ENCODE results near the gene AP3S2. TPM values are rescaled to one million over a fixed set of nuclear protein-coding genes. Genes with fewer than 3 reads are reported as not detected.

Gene AP3S2
- total RNA-seq, 2 experiments from 2014 or later = 17.2 to 23.5 TPM

DNA sequence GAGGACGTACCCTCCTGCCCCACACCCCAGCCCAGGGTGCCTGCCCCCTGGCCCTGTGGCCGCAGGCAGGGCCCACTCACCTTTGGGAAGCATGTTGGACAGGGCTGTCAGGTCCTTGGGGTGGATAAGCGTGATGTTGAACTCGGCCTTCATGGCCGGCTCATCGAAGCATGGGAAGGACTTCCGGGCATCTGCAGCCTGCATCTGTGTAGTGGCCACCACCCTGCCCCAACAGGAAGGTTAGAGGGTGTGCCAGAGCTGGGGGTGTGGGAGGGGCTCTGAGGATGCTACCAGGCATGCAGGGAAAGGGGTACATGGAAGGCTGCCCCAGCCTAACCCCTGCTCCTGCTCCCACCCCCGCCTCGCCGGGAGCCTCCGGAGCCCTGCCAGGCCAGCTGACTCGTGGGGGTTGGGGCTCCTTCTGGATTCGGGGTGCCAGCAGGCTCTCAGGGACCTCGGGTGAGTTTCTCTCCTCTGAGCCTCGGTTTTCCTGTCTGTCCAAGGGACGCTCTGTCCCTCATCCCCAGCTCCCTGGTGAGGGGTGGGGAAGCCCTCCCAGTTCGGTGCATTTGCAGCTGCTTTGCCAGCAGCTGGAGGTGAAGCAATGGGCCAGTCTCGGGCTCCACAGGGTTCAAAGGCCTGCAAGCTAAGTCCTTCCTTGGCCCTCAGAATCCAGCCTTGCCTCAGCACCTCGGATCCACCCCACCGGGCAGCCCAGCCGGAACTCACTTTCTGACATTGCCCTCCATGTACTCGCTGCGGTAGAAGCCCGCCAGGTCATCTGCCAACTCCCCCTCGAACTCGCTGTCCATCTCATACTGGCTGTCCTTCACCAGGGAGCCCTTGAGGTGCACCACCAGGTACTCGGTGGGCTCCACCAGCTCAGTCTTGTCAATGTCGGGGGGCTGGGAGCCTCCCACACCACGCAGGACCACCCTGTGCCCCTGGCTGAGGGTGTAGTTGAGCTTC is 88.3 kb downstream of the AP3S2 start:
- Mint-ChIP-seq H3K4me3 (no peak overlapping the region), H3K4me1 (ENCODE audit: low read depth) (no peaks in the 10 kb centered on the region), H3K9me3 (no peaks in the 10 kb centered on the region), H3K36me3 (no peaks in the 10 kb centered on the region), H3K27me3 (peaks cover 4% of the 10 kb centered on the region), H3K27ac (no peak overlapping the region)
- ChIA-PET POLR2A (no interaction called here), CTCF (no interaction called here)
- DNase-seq = no peak
- intact Hi-C loops (cut with micrococcal nuclease) = no loop called here

DNA sequence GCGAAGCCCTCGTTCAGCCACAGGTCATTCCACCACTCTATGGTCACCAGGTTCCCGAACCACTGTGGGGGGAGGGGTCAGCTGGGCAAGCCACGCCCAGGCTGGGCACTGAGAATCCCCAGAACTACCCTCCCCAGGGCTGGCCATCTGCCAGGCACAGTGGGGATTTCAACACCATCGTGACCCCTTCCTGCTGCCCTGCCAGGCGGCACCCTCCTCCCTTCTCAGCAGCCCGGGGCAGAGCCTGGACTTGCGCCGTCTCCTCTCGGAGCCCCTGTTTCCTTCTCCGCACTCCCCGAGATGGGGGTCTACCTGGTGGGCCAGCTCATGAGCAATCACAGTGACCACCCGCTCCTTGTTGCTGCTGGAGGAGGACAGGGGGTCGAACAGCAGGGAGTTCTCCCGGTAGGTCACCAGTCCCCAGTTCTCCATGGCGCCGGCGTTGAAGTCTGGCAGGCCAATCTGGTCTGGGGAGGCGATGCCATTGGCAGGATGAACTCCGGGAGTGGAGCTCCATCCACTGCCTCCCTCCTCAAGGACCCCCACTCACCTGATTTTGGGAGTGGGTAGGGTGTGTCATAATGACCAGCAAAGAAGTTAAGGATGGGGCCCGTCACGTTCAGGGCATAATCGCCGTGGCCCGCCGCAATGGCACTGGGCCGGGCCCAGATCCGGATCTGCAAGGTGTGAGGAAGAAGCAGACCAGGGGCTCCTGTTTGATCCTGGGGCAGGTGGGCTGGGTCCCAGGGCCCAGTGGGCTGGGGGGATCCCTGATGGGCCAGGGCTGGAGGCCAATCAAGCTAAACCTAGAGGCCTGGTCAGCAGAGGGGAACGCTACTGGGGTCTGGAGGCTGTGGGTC is 89.6 kb downstream of the AP3S2 start:
- intact Hi-C loops (cut with micrococcal nuclease) = no loop called here
- DNase-seq = no peak
- ChIA-PET POLR2A (no interaction called here), CTCF (no interaction called here)
- H3K4me3 Mint-ChIP-seq = no peak overlapping the region
- no peaks in the 10 kb centered on the region for H3K4me1 Mint-ChIP-seq (ENCODE audit: low read depth)
- no peaks in the 10 kb centered on the region for H3K9me3 Mint-ChIP-seq
- peaks cover 5% of the 10 kb centered on the region for H3K27me3 Mint-ChIP-seq
- no peak overlapping the region for H3K27ac Mint-ChIP-seq
- no peaks in the 10 kb centered on the region for H3K36me3 Mint-ChIP-seq

DNA sequence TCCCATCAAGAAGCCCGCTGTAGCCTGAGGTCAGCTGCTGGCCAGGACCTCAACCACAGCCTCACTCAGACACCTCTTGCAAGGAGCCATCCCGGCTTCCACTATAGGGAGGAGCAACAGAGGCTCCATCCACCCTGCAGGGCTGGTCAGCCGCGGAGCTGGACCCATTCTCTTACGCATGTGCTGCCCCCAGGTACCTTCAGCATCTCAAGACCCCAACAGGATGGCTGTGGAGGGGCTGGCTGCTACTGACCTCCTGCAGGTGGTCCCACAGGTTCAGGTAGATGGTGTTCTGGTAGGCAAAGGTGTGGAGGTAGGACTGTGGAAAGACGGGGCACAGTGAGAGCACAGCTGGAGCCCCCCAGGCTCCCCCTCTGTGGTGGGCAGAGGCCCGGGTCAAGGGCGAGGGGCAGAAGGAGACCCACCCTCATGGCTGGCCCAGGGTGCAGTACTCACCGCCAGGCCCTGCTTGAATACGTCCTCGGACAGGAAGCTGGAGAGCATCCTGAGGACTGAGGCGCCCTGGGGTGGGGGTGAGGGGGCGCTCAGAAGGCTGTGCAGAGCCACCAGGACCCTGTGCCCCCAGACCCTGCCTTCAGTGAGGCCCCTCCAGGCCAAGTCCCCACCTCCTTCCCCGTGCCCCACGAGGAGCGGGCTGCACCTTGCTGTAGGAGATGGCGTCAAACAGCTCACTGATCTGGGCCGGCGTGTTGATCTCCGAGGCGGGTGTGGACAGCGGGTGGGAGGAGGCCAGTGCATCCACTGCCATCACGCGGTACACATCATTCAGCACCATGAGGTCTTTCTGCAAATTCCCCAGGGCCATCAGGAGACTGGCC is 90.6 kb downstream of the AP3S2 start:
- CTCF ChIA-PET = no interaction called here
- peaks cover 5% of the 10 kb centered on the region for H3K27me3 Mint-ChIP-seq
- H3K27ac Mint-ChIP-seq = no peak overlapping the region
- no peak for DNase-seq
- intact Hi-C loops (cut with micrococcal nuclease) = no loop called here
- POLR2A ChIA-PET = no interaction called here
- no peaks in the 10 kb centered on the region for H3K4me1 Mint-ChIP-seq (ENCODE audit: low read depth)
- no peaks in the 10 kb centered on the region for H3K36me3 Mint-ChIP-seq
- H3K4me3 Mint-ChIP-seq = no peak overlapping the region
- H3K9me3 Mint-ChIP-seq = no peaks in the 10 kb centered on the region

DNA sequence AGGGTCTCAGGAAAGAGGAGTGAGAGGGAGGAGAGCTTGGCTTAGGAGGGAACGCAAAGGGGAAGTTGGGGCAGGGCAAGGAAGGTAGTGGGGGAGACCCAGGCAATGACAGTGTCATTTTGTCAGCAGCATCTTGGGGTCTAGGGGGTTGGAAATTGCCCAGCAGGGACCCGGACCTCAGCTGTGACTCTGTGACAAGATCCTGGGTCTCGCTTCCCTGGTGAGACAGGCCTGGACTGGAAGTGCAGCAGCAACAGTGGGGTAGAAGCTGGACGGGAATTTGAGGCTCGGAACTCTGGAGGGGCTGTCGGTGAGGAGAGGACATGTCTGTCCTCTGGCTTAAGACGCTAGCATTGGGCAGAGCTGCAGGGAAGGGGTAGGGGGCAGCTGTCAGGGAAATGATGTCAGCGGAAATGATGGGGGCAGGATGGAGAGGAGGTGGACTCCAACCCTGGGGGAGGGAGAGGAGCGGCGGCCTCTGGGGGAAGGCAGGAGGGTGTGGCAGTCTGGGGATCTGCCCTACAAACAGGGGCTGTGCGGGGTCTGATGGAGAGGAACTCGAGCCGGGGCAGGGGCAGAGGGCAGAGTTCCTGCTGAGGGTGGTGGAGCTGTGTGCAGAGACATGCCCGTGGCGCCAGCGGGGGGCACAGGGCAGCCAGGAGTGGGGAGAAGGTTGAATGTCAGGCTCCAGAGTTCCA is 91.4 kb downstream of the AP3S2 start:
- Mint-ChIP-seq H3K27me3 (peaks cover 5% of the 10 kb centered on the region), H3K9me3 (no peaks in the 10 kb centered on the region), H3K36me3 (no peaks in the 10 kb centered on the region), H3K4me3 (no peak overlapping the region), H3K27ac (no peak overlapping the region), H3K4me1 (ENCODE audit: low read depth) (no peaks in the 10 kb centered on the region)
- CTCF ChIA-PET = no interaction called here
- POLR2A ChIA-PET = no interaction called here
- no peak for DNase-seq
- intact Hi-C loops (cut with micrococcal nuclease) = no loop called here

DNA sequence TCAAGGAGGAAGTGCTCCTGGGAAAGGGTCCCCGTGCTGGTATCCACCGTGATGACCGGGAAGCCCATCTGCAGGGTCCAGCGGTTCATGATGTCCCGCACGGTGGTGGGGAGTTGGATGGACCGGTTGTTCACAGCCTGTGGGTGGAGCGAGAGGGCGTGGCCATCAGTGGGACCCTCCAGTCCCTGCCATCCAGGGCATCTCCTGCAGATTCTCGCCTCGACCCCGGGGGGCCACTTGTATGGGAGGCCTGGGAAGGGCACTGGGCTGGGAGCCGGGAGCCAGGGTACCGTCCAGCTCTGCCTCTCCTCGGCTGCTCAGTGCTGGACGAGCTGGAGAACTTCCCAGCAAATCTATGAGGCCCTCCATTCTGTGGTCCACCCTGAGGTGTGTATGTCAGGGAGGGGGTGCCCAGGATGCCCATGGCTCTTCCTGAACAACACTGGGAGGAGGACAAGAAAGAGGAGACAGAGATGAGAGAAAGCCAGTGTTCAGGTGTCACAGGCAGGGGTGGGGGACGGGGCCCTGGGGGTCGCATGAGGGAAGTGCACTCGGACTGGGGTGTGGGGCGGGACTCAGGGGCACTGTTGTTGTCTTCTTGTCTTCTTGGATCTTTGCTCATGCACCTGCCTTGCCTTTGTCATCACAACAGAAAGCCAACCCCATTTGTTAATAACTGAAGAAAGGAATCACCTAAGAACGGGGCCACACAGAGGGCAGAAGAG is 92.2 kb downstream of the AP3S2 start:
- H3K27ac Mint-ChIP-seq = no peak overlapping the region
- peaks cover 5% of the 10 kb centered on the region for H3K27me3 Mint-ChIP-seq
- no peak for DNase-seq
- intact Hi-C loops (cut with micrococcal nuclease) = no loop called here
- no peaks in the 10 kb centered on the region for H3K4me1 Mint-ChIP-seq (ENCODE audit: low read depth)
- POLR2A ChIA-PET = no interaction called here
- H3K36me3 Mint-ChIP-seq = no peaks in the 10 kb centered on the region
- H3K4me3 Mint-ChIP-seq = no peak overlapping the region
- H3K9me3 Mint-ChIP-seq = peaks cover 3% of the 10 kb centered on the region
- CTCF ChIA-PET = no interaction called here

DNA sequence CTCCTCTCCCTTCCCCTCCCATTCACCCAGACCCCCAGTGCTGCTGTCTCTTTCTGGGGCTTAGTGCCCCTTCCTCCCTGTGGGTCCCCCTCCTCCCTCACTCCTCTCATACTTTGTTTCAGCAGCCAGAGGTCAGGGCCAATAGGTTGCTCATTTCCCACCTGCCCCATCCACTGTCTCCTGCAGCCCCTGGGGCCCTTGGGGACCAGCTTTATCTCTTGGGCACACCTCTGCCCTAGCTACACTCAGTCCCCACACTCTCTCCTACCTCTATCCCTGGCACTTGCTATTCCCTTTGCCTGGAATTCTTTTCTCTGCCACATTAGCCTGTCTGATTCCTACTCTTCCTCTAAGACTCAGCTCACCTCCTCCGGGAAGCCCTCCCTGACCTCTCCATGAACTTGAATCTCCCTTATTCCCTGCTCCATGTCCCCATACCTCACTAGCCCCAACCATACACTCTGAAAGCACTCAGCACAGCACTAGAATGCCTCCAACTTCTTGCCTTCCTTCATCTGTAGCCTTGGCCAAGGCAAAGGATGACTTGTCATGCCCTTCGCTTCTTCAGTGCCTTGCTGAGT is 93.8 kb downstream of the AP3S2 start:
- H3K4me3 Mint-ChIP-seq = no peak overlapping the region
- no peak overlapping the region for H3K27ac Mint-ChIP-seq
- peaks cover 5% of the 10 kb centered on the region for H3K27me3 Mint-ChIP-seq
- intact Hi-C loops (cut with micrococcal nuclease) = no loop called here
- ChIA-PET POLR2A (no interaction called here), CTCF (interaction anchor here (1.8 kb wide), 1 partner anchor 75 kb away, joined by 3 read pairs; no protein-coding TSS in a partner anchor)
- H3K36me3 Mint-ChIP-seq = no peaks in the 10 kb centered on the region
- peaks cover 10% of the 10 kb centered on the region for H3K9me3 Mint-ChIP-seq
- H3K4me1 Mint-ChIP-seq (ENCODE audit: low read depth) = no peaks in the 10 kb centered on the region
- DNase-seq = no peak

DNA sequence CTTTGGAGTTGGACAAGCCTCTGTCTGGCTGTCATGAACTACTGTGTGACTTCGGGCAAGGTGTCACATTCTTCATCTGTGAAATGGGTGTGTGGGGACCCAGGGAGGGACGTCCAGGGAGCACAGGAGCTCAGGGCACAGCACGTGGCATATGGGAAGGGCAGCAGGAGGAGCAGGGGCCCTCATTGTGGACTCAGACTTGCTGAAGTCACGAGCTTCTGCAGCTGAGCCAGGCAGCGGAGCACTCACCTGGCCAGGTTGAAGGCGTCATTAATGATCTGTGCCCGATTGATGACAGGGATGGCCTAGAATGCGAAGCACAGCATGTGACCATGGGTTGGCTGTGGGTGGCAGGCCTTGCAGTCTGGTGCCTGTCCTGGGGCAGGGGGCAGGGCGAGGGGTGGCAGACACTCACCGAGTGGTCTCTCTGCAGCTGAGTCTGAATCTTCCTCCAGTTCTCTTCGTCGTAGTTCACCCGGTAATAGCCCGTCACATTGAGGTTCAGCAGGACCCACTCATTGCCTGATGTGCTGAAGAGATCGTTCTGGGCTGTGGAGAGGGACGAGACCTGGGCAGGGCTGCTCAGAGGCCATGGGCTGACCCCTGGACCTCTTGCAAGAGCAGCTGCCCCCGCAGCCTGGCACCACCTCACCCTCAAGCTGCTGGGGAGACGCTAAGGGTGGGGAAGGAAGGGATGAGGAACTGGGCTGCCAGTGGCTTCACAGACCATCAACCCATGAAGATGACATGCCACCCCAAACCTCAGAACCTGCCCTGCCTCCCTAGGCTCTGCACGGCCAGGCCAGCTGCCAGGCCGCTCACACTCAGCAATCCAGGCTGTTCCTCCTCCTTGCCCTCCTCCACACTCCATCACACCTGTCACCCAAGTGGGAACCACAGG is 94.5 kb downstream of the AP3S2 start:
- POLR2A ChIA-PET = no interaction called here
- Mint-ChIP-seq H3K27ac (no peak overlapping the region), H3K4me1 (ENCODE audit: low read depth) (no peaks in the 10 kb centered on the region), H3K9me3 (peaks cover 10% of the 10 kb centered on the region), H3K27me3 (peaks cover 5% of the 10 kb centered on the region), H3K36me3 (no peaks in the 10 kb centered on the region), H3K4me3 (no peak overlapping the region)
- CTCF ChIA-PET = interaction anchor here (1.8 kb wide), 1 partner anchor 76 kb away, joined by 3 read pairs; no protein-coding TSS in a partner anchor
- intact Hi-C loops (cut with micrococcal nuclease) = no loop called here
- no peak for DNase-seq

DNA sequence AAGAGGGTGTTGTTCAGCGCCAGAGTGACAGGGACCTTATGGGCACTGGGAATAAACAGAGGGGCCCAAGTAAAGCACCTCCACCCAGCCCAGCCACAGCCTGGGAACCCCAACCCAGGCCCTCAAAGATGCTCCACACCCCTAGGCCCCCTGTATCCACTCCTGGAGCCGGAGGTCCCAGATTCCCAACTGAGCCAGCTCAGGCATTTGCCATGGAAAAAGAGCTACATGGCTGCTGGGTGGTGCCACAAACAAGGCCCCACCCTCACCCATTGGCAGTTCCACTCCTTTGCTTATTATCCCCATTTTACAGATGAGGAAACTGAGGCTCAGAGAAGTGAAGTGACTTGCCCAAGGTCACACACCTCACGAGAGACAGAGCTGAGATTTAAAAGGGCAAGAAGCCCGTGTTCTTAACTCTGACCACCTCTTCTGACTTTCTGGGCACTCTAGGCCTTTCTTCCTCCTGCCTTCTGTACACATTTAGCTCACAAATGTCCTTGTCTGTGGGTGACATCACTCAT is 96.1 kb downstream of the AP3S2 start:
- DNase-seq = no peak
- CTCF ChIA-PET = interaction anchor here (0.5 to 1.0 kb wide), 2 partner anchors 37 to 57 kb away, joined by 3 to 4 read pairs; no protein-coding TSS in a partner anchor
- Mint-ChIP-seq H3K27me3 (peaks cover 7% of the 10 kb centered on the region), H3K4me1 (ENCODE audit: low read depth) (no peaks in the 10 kb centered on the region), H3K9me3 (peaks cover 10% of the 10 kb centered on the region), H3K27ac (no peak overlapping the region), H3K4me3 (no peak overlapping the region), H3K36me3 (no peaks in the 10 kb centered on the region)
- POLR2A ChIA-PET = interaction anchor here (0.5 kb wide), 1 partner anchor 66 kb away, joined by 5 read pairs; no protein-coding TSS in a partner anchor
- intact Hi-C loops (cut with micrococcal nuclease) = no loop called here

DNA sequence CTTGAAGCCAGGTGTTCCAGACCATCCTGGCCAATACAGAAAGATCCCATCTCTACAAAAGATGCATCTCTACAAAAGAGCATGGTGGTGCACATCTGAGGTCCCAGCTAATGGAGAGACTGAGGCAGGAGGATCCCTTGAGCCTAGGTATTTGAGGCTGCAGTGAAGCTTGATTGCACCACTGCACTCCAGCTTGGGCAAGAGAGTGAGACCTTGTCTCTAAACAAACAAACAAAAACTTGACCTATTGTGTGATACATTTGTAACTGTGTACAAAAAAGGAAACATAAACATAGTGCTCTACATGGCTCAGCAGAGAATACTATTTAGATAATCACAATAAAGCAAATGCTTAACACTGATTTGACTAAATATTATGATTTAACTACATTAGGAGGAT is 97.8 kb downstream of the AP3S2 start:
- ChIA-PET CTCF (interaction anchor here (0.9 kb wide), 1 partner anchor 79 kb away, joined by 3 read pairs; no protein-coding TSS in a partner anchor), POLR2A (no interaction called here)
- DNase-seq = no peak
- H3K27ac Mint-ChIP-seq = no peak overlapping the region
- no peak overlapping the region for H3K4me3 Mint-ChIP-seq
- intact Hi-C loops (cut with micrococcal nuclease) = no loop called here
- H3K36me3 Mint-ChIP-seq = no peaks in the 10 kb centered on the region
- peaks cover 7% of the 10 kb centered on the region for H3K27me3 Mint-ChIP-seq
- H3K4me1 Mint-ChIP-seq (ENCODE audit: low read depth) = no peaks in the 10 kb centered on the region
- H3K9me3 Mint-ChIP-seq = peaks cover 10% of the 10 kb centered on the region

All from activated CD4-positive, alpha-beta memory T cell treated with anti-CD3 and anti-CD28 coated beads for 36 hours (primary cell).